HUES6 (cell line): Measurements from ENCODE around the gene SLC45A1.

Experiments used
- H3K27ac ChIP-seq: 2 replicates; pipeline ENCODE4 v1.7.0; 2013; ENCODE audit warnings: low read depth, mild to moderate bottlenecking, low read length, inconsistent platforms
- H3K27me3 ChIP-seq: 2 replicates; pipeline ENCODE4 v1.6.1; 2013; ENCODE audit warnings: low read length; ENCODE audit not compliant: control insufficient read depth, insufficient read depth
- H3K36me3 ChIP-seq: 2 replicates; pipeline ENCODE4 v1.6.1; 2013; ENCODE audit warnings: low read length; ENCODE audit not compliant: control insufficient read depth, insufficient read depth
- H3K4me1 ChIP-seq: 2 replicates; pipeline ENCODE4 v1.6.1; 2013; ENCODE audit warnings: low read length; ENCODE audit not compliant: control insufficient read depth, insufficient read depth
- H3K4me3 ChIP-seq: 2 replicates; pipeline ENCODE4 v1.5.1; 2013; ENCODE audit warnings: low read depth, low read length
- H3K9ac ChIP-seq: one replicate; pipeline ENCODE4 v1.6.1; 2013; ENCODE audit warnings: mild to moderate bottlenecking, low read length
- H3K9me3 ChIP-seq: 2 replicates; pipeline ENCODE4 v1.6.1; 2013; ENCODE audit warnings: low read depth, low read length; ENCODE audit not compliant: control insufficient read depth, insufficient read depth

The SLC45A1 gene

DNA sequence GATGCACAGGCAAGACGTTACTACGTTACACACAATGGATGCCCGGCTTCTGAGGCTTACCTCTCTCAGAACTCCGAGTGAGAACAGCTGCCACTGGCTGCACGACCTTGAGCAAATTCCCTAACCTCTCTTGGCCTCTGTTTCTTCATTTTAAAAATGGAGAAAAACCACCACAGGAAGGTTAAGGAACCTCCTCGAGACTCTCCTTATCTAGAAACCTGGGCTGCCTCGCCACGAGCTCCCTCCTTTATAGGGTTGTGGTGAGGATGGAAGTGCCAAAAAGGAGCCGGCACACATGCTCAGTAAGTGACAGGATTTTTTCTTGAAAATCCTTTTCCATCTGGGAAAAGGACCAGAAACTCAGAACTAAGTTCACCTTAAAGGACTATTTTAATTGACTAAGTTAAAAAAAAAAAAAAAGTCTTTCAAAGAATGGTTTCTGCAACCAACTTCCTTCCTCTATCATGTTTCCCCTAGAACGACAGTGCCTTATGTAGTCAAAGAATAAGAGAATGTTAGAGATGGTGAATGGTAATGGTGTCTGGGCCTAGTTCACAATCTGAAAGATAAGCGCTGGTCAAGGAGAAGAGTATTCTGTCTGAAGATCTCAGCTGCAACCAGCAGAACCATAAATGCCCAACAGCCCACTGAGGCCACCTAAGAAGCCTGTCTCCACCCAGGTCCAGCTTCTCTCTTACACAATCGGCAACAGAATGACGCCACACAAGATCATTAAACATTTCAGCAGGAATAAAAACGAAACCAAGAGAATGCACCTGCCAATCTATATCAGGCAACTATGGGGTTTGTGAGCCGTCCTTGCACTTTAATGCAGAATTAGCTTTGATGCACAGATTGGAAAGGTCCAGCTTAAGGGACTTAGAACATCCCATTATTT is 64.9 kb downstream of the SLC45A1 start:
- no peaks in the 10 kb centered on the region for H3K9me3 ChIP-seq
- H3K27ac ChIP-seq = no peak overlapping the region
- no peak overlapping the region for H3K4me3 ChIP-seq
- H3K9ac ChIP-seq = no peak overlapping the region
- H3K4me1 ChIP-seq = peaks cover 27% of the 10 kb centered on the region
- no peaks in the 10 kb centered on the region for H3K27me3 ChIP-seq
- H3K36me3 ChIP-seq = peaks cover 13% of the 10 kb centered on the region

DNA sequence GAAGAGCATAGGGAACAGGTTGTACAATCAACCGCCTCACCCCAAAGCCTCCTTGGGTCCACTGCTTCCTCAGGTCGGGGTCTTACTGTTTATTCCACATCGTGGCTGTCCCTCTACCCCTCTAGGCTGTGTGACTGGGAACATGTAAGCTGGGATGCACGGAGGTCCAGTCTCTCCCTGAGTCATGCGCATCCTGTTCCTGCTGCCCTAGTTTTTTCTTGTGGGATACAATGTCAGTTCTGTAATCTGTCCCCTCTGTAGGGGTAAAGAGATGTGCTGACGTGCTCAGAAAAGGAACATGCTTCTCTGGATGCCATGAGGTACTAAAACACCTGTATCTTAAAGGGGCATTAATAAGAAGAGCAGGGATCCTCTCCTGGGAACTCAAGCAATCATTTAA is 66.2 kb downstream of the SLC45A1 start:
- H3K9me3 ChIP-seq = no peaks in the 10 kb centered on the region
- H3K36me3 ChIP-seq = peaks cover 17% of the 10 kb centered on the region
- no peak overlapping the region for H3K9ac ChIP-seq
- H3K4me1 ChIP-seq = peaks cover 17% of the 10 kb centered on the region
- no peaks in the 10 kb centered on the region for H3K27me3 ChIP-seq
- H3K4me3 ChIP-seq = no peak overlapping the region
- no peak overlapping the region for H3K27ac ChIP-seq

DNA sequence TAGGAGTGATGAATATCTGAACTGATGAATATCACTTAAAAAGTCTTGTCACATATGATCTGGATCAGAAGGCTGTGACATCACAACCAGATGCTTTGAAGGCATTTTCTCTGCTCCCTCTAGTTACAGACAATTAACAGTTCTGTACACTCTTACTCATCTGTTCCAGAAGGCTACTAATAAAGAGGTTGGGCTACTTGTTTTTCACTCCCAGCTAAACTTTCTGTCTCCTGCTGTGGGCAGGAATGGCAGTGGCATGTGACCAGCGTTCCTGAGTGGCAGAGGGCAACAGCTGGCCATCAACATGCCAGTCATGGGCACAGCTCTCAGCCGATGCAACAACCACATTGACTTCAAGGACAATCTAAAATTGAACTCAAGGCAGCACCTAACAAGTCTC is 66.7 kb downstream of the SLC45A1 start:
- Histone ChIP-seq H3K36me3 (peaks cover 22% of the 10 kb centered on the region), H3K27ac (no peak overlapping the region), H3K9ac (no peak overlapping the region), H3K4me1 (peaks cover 17% of the 10 kb centered on the region), H3K27me3 (no peaks in the 10 kb centered on the region), H3K4me3 (no peak overlapping the region), H3K9me3 (no peaks in the 10 kb centered on the region)

DNA sequence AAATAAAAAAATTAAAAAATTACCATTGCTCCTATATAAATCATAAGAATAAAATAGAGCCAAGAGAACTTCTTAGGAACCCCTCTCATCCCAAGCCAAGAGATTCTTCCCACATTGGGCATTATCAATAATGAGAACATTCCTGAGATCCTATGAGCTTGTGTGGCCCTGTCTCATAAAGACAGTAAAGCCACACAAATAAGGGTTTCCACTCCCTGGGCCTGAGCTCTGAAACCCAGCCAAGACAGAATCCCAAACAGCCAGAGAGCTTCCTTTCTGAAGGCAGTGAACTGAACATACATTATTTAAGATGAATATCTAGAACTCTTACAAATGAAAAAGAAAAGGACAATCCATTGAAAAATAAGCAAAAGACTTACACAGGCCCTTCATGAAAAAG is 68.3 kb downstream of the SLC45A1 start:
- Histone ChIP-seq H3K4me1 (peaks cover 11% of the 10 kb centered on the region), H3K4me3 (no peak overlapping the region), H3K27me3 (no peaks in the 10 kb centered on the region), H3K36me3 (peaks cover 28% of the 10 kb centered on the region), H3K9me3 (no peaks in the 10 kb centered on the region), H3K27ac (no peak overlapping the region), H3K9ac (no peak overlapping the region)

DNA sequence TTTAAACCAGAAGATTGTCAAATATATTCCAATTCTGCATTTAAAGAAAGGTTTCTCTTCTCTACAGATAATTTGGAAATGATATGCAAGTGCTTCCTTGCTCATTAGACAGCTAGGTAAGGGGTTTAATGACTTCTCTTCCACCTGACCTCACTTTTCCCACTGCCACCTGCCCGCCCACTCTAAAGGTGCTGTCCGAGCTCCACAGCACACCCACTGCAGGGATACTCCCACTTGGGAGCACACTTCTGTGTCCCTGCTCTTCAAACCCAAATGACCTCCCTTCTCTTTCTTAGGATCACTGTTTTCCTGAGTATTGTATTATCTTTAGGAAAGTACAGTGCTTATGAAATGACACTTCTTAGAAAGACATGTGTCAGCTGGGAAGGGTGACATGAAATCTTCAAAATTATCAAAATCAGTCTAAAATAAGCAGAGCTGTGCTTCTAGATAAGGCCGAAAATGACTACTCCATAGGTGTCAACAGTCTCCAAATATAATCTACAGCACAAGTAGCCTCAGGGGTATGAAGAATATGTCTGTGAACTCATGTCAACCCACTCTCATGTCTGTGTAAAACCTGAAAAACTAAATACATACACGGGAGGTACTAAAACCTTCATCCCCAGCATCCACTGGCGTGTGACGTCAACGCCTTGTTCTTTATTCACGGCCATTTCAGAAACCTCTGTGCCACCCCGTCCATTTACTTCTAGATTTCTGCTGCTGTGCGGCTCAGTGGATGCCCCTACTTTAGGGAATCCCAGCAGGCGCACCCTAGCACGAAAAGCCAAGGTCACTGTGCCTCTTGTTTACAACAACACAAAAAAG is 71.0 kb downstream of the SLC45A1 start:
- H3K27me3 ChIP-seq = no peaks in the 10 kb centered on the region
- H3K9ac ChIP-seq = no peak overlapping the region
- H3K4me1 ChIP-seq = no peaks in the 10 kb centered on the region
- H3K9me3 ChIP-seq = no peaks in the 10 kb centered on the region
- no peak overlapping the region for H3K4me3 ChIP-seq
- peaks cover 29% of the 10 kb centered on the region for H3K36me3 ChIP-seq
- no peak overlapping the region for H3K27ac ChIP-seq

DNA sequence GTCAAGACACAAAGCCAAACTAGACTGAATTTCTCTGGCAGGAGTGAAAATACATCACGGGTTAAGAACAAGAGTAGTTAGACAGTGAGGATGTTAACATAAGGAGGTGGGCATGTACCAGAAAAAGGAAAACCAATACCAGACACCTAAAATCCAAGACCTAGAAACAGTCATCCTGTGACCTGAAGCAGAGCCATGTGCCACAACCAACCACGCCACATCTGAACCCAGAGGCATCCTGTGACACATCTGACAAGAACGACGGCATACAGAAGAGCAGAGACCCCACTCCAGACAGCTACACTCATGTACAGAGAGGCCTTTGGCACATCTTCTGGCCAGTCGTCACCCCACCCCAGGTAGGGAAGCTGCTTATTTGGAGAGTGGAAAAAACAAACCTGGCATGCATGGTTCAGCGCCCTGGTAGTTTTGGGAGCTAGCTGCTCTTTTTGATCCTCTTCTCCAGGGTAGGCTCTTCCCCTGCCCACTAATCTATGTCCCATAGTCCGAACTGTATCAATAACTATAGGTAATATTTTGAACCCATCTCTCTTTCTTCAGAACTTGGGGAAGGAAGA is 72.1 kb downstream of the SLC45A1 start:
- no peaks in the 10 kb centered on the region for H3K4me1 ChIP-seq

DNA sequence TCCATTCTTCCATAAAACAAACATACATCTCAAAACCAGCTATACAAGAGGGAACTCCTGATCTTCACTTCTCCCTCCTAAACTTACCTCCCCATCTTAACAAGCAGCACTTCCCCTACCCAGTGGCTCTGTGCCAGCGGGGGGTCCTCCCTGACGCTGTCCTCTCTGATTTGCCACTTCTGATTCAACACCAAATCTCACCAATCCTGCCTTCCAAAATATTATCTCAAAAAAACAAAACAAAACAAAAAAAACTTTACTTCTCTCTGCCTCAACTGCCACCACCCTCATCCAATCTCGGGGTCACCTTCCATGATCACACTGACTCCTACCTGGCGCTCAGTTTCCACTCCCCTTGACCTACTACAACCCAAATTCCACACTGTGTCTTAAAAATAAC is 72.8 kb downstream of the SLC45A1 start:
- Histone ChIP-seq H3K4me3 (no peak overlapping the region), H3K36me3 (peaks cover 25% of the 10 kb centered on the region), H3K27me3 (no peaks in the 10 kb centered on the region), H3K4me1 (peaks cover 4% of the 10 kb centered on the region), H3K9ac (no peak overlapping the region), H3K9me3 (no peaks in the 10 kb centered on the region), H3K27ac (no peak overlapping the region)

More for the DNA sequence above, 72.1 kb downstream of the SLC45A1 start:
- no peak overlapping the region for H3K4me3 ChIP-seq
- no peak overlapping the region for H3K27ac ChIP-seq
- H3K36me3 ChIP-seq = peaks cover 25% of the 10 kb centered on the region
- no peaks in the 10 kb centered on the region for H3K27me3 ChIP-seq
- H3K9ac ChIP-seq = no peak overlapping the region
- no peaks in the 10 kb centered on the region for H3K9me3 ChIP-seq

DNA sequence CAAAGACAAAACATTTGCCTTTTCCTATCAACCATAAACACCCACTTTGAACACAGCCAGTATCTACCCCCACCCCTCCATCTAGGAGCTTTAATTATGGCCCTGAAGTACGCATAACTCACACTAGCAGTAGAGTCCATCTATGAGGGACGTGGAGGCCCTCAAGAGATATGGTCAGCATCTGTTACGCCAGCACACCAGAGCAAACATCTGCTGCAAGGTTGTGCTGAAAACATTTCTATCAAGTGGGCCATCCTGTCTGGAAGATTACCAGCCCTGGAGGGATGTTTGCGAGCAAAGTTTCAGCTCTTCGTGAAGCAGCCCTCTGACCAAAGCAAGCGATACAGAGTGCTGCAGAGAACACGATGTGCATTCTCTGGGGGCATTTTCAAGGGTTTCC is 74.6 kb downstream of the SLC45A1 start:
- Histone ChIP-seq H3K4me1 (peaks cover 22% of the 10 kb centered on the region), H3K9me3 (no peaks in the 10 kb centered on the region), H3K4me3 (no peak overlapping the region), H3K9ac (no peak overlapping the region), H3K36me3 (peaks cover 21% of the 10 kb centered on the region), H3K27me3 (no peaks in the 10 kb centered on the region), H3K27ac (no peak overlapping the region)
